ENCODE results near the gene KRT3.

KRT3 gene

DNA sequence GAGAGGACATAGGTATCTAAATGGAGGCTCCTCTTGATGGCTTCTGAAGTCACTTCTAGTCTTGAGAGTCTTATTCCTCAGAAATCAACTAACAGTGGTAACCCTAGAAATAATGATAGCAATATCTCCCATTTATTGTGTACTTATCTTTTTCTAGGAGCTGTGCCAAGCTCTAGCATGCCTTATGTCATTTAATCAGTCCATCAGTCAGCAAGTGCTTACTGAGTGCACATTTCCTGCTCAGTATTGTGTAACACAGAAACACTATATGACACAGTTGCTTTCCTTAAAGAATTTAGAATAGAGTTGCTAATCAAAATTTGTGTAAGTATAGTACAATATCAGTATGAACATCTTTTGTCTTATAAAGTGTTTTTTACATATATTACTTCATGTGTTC, 55.3 kb downstream of the KRT3 start:
- no peak for DNase-seq (ENCODE audit: low read depth in 4 of 4, low spot score in 1 of 4)

DNA sequence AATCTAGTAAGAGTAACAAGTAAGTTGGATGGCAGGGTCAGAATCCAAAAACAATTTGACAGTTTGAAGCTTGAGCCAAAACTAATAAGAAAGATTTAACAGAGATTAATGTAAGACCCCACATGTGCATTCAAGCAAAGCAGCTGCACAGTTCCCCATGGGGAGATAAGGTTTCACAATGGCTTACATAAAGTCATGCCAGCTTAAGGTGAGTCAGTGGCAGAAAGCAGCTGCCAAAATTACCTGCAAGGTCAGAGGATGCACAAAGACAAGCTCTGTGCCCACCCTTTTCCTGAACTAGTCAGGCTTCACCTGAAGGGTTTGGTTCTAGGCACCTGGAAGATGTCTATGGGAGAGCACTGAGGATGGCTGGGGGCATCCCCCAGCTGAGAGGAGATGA, 56.0 kb downstream of the KRT3 start:
- no peak for DNase-seq (ENCODE audit: low read depth in 4 of 4, low spot score in 1 of 4)
